ENCODE data around the gene ELMOD3. TPM values are rescaled to one million over a fixed set of nuclear protein-coding genes. Genes with fewer than 3 reads are reported as not detected.

ELMOD3 gene
- total and polyA plus RNA-seq, 2 experiments from 2014 or later, result 20.9 to 23.5 TPM

Other genes with a start within 250 kb of the ELMOD3 start
- 1.5 and 5.3 TPM in 2 replicates for gene TCF7L1, start 221.4 kb upstream of the ELMOD3 start, total RNA-seq
- 10.0 and 19.0 TPM in 2 replicates for gene TCF7L1, start 221.4 kb upstream of the ELMOD3 start, polyA plus RNA-seq
- gene TGOLN2, start 26.8 kb upstream of the ELMOD3 start, total RNA-seq, result 36.6 and 56.1 TPM in 2 replicates
- gene TGOLN2, start 26.8 kb upstream of the ELMOD3 start, polyA plus RNA-seq, result 20.1 and 26.6 TPM in 2 replicates
- 11.6 and 17.6 TPM in 2 replicates for gene RETSAT, start 241 bp upstream of the ELMOD3 start, total RNA-seq
- gene RETSAT, start 241 bp upstream of the ELMOD3 start, polyA plus RNA-seq, result 5.7 and 15.6 TPM in 2 replicates
- gene CAPG, start 55.6 kb downstream of the ELMOD3 start, total RNA-seq, result 12.3 and 14.0 TPM in 2 replicates
- gene CAPG, start 55.6 kb downstream of the ELMOD3 start, polyA plus RNA-seq, result 13.0 and 21.2 TPM in 2 replicates
- not detected in 2 replicates for gene SH2D6, start 63.9 kb downstream of the ELMOD3 start, total RNA-seq
- gene SH2D6, start 63.9 kb downstream of the ELMOD3 start, polyA plus RNA-seq, result 1.5 TPM in 1 of 2 replicates, not detected in the other
- 116 and 225 TPM in 2 replicates for gene MAT2A, start 184.4 kb downstream of the ELMOD3 start, total RNA-seq
- gene MAT2A, start 184.4 kb downstream of the ELMOD3 start, polyA plus RNA-seq, result 405 and 489 TPM in 2 replicates
- 18.6 and 24.3 TPM in 2 replicates for gene GGCX, start 206.7 kb downstream of the ELMOD3 start, total RNA-seq
- 32.0 and 33.5 TPM in 2 replicates for gene GGCX, start 206.7 kb downstream of the ELMOD3 start, polyA plus RNA-seq
- gene VAMP8, start 222.8 kb downstream of the ELMOD3 start, total RNA-seq, result 8.3 and 15.7 TPM in 2 replicates
- 39.4 and 60.9 TPM in 2 replicates for gene VAMP8, start 222.8 kb downstream of the ELMOD3 start, polyA plus RNA-seq
- 6.7 and 7.7 TPM in 2 replicates for gene VAMP5, start 229.7 kb downstream of the ELMOD3 start, total RNA-seq
- 19.1 and 28.1 TPM in 2 replicates for gene VAMP5, start 229.7 kb downstream of the ELMOD3 start, polyA plus RNA-seq
- 152 and 241 TPM in 2 replicates for gene RNF181, start 241.0 kb downstream of the ELMOD3 start, total RNA-seq
- gene RNF181, start 241.0 kb downstream of the ELMOD3 start, polyA plus RNA-seq, result 276 and 328 TPM in 2 replicates
- gene TMEM150A, start 247.9 kb downstream of the ELMOD3 start, total RNA-seq, result 14.2 and 18.9 TPM in 2 replicates
- gene TMEM150A, start 247.9 kb downstream of the ELMOD3 start, polyA plus RNA-seq, result 31.8 and 34.0 TPM in 2 replicates

Measured in cardiac muscle cell (in vitro differentiated cells and primary cell).